Measurements from ENCODE around the gene THNSL1.

Gene THNSL1

DNA sequence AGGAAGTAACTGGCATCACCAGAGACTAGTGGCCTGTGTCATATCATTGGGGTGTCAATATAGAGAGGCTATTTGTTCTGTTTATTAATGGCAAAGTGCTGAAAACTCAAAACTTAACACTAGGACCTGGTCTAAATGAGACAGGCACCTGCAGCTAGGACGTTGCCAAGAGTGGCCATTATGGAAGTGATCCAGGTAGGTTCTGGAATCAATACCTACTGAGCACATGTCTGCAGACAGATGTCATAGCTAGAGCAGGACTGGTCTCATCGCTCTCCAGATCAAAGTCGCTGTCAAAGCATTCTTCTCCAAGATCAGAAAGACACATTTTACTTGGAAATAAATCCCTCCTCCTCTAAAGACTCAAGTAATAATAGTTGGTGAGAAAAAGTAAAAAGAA is 40.3 kb downstream of the THNSL1 start:
- H4K20me1 ChIP-seq (ENCODE audit: insufficient read depth, low read length): no peaks in the 10 kb centered on the region
- H3K9me2 ChIP-seq (replicated peaks; ENCODE audit: insufficient read depth, low read length): no peaks in the 10 kb centered on the region
- no peaks in the 10 kb centered on the region for H3K79me2 ChIP-seq (ENCODE audit: low read length)
- no peak overlapping the region for H2AFZ ChIP-seq (ENCODE audit: low read length)
- no peak overlapping the region for H3K27ac ChIP-seq (ENCODE audit: low read length)
- no peak overlapping the region for H3K4me2 ChIP-seq (ENCODE audit: low read depth, low read length)
- H3K9ac ChIP-seq (ENCODE audit: low read length): no peak overlapping the region
- H3K9me3 ChIP-seq (replicated peaks; ENCODE audit: insufficient read depth, low read length): no peaks in the 10 kb centered on the region
- no peaks in the 10 kb centered on the region for H3K36me3 ChIP-seq (replicated peaks; ENCODE audit: insufficient read depth, low read length)
- H3K4me1 ChIP-seq (ENCODE audit: low read length): no peaks in the 10 kb centered on the region
- TF ChIP-seq, protein P1, sequence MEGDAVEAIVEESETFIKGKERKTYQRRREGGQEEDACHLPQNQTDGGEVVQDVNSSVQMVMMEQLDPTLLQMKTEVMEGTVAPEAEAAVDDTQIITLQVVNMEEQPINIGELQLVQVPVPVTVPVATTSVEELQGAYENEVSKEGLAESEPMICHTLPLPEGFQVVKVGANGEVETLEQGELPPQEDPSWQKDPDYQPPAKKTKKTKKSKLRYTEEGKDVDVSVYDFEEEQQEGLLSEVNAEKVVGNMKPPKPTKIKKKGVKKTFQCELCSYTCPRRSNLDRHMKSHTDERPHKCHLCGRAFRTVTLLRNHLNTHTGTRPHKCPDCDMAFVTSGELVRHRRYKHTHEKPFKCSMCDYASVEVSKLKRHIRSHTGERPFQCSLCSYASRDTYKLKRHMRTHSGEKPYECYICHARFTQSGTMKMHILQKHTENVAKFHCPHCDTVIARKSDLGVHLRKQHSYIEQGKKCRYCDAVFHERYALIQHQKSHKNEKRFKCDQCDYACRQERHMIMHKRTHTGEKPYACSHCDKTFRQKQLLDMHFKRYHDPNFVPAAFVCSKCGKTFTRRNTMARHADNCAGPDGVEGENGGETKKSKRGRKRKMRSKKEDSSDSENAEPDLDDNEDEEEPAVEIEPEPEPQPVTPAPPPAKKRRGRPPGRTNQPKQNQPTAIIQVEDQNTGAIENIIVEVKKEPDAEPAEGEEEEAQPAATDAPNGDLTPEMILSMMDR (IDR thresholded peaks at IDR 0.05; ENCODE audit: low read length): no peak
- TF ChIP-seq EZH2 (optimal IDR thresholded peaks at IDR 0.05; ENCODE audit: low read depth, low read length) (no peak), EZH2phosphoT487 (IDR thresholded peaks at IDR 0.05; ENCODE audit: low read length) (no peak)
- no peaks in the 10 kb centered on the region for H3K27me3 ChIP-seq (replicated peaks; ENCODE audit: insufficient read depth, low read length)
- DNase-seq: no peak
- H3F3A ChIP-seq (ENCODE audit: insufficient read depth, low read length): no peaks in the 10 kb centered on the region
- no peak overlapping the region for H3K4me3 ChIP-seq (ENCODE audit: low read length)

DNA sequence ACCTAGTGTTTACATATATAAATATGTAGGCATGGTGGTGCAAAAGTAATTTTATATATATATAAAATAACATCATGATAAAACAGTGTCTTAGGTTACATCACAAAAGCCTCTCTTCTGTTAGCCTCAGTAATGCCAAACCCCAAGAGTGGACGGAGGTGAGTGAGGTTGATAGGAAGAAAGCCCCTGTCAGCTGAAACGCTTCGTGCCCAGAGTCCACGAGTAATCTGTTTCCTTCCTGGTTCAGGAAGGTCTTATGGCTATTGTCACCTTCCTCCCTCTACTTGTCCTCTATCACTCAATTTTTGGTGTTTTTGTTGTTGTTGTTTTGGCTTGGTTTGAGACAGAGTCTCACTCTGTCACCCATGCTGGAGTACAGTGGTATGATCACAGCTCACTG is 41.5 kb downstream of the THNSL1 start:
- H3K9ac ChIP-seq (ENCODE audit: low read length): no peak overlapping the region
- H3K79me2 ChIP-seq (ENCODE audit: low read length): no peaks in the 10 kb centered on the region
- no peaks in the 10 kb centered on the region for H4K20me1 ChIP-seq (ENCODE audit: insufficient read depth, low read length)
- H3K9me2 ChIP-seq (replicated peaks; ENCODE audit: insufficient read depth, low read length): no peaks in the 10 kb centered on the region
- no peak for TF ChIP-seq EZH2 (optimal IDR thresholded peaks at IDR 0.05; ENCODE audit: low read depth, low read length)
- TF ChIP-seq EZH2phosphoT487 (IDR thresholded peaks at IDR 0.05; ENCODE audit: low read length): no peak
- TF ChIP-seq, protein P1 (IDR thresholded peaks at IDR 0.05; ENCODE audit: low read length): no peak
- H3F3A ChIP-seq (ENCODE audit: insufficient read depth, low read length): no peaks in the 10 kb centered on the region
- H3K9me3 ChIP-seq (replicated peaks; ENCODE audit: insufficient read depth, low read length): no peaks in the 10 kb centered on the region
- no peak overlapping the region for H3K27ac ChIP-seq (ENCODE audit: low read length)
- H3K36me3 ChIP-seq (replicated peaks; ENCODE audit: insufficient read depth, low read length): no peaks in the 10 kb centered on the region
- H3K4me3 ChIP-seq (ENCODE audit: low read length): no peak overlapping the region
- H3K4me2 ChIP-seq (ENCODE audit: low read depth, low read length): no peak overlapping the region
- H3K27me3 ChIP-seq (replicated peaks; ENCODE audit: insufficient read depth, low read length): no peaks in the 10 kb centered on the region
- no peaks in the 10 kb centered on the region for H3K4me1 ChIP-seq (ENCODE audit: low read length)
- DNase-seq: no peak
- H2AFZ ChIP-seq (ENCODE audit: low read length): no peak overlapping the region

DNA sequence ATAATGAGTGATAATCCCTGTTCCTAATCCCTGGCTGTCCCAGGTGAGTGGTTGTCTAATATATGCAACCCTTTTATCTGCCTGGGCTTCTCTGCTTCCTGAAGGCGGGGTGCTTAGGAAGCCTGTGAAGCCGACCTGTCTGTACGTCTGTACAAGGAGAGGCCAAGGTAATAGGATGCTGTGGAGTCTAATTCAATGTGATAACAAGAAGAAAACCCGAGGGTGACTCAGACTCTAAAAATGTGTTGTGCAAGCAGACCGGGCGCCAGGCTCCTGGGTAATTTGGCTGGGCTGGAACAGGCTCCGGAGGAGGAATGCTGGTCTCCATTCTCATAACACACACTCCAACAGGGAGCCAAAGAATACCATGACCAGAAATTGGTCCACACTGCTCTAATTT is 43.6 kb downstream of the THNSL1 start:
- Histone ChIP-seq H3K4me2 (ENCODE audit: low read depth, low read length) (no peak overlapping the region), H3K4me3 (ENCODE audit: low read length) (no peak overlapping the region), H2AFZ (ENCODE audit: low read length) (no peak overlapping the region), H3K27ac (ENCODE audit: low read length) (no peak overlapping the region), H3K9me2 (replicated peaks; ENCODE audit: insufficient read depth, low read length) (no peaks in the 10 kb centered on the region), H3K4me1 (ENCODE audit: low read length) (no peaks in the 10 kb centered on the region), H3K36me3 (replicated peaks; ENCODE audit: insufficient read depth, low read length) (no peaks in the 10 kb centered on the region), H3F3A (ENCODE audit: insufficient read depth, low read length) (no peaks in the 10 kb centered on the region), H3K27me3 (replicated peaks; ENCODE audit: insufficient read depth, low read length) (no peaks in the 10 kb centered on the region), H3K79me2 (ENCODE audit: low read length) (no peaks in the 10 kb centered on the region), H4K20me1 (ENCODE audit: insufficient read depth, low read length) (no peaks in the 10 kb centered on the region), H3K9ac (ENCODE audit: low read length) (no peak overlapping the region), H3K9me3 (replicated peaks; ENCODE audit: insufficient read depth, low read length) (no peaks in the 10 kb centered on the region)
- DNase-seq: no peak
- TF ChIP-seq, protein P1 (IDR thresholded peaks at IDR 0.05; ENCODE audit: low read length): no peak
- TF ChIP-seq EZH2phosphoT487 (IDR thresholded peaks at IDR 0.05; ENCODE audit: low read length): no peak
- TF ChIP-seq EZH2 (optimal IDR thresholded peaks at IDR 0.05; ENCODE audit: low read depth, low read length): no peak

Data from MM.1S (cell line).